NCI-H748 (cell line): ENCODE data around the gene JCHAIN.
"Not testable (repeated sequence)": the region's sequence is repeated elsewhere in the genome, so short reads cannot be mapped to it uniquely, and the experiment has no call there.

ENCODE experiments used
- DNase-seq: peaks from one replicate; lab custom pipeline; 2025; ENCODE audit not compliant: unreplicated experiment; lab: John Stamatoyannopoulos, UW

The JCHAIN gene

DNA sequence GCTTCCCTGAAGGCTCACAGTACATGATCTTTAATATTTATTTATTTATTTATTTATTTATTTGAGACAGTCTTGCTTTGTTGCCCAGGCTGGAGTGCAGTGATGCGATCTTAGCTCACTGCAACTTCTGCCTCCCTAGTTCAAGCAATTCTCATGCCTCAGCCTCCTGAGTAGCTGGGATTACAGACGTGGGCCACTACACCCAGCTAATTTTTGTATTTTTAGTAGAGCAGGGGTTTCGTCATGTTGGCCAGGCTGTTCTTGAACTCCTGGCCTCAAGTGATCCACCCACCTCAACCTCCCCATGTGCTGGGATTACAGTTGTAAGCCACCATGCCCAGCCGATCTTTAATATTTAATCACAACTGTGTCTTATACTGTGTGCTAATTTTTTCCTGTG, 15.6 kb downstream of the JCHAIN start:
- DNase-seq: not testable (repeated sequence)

DNA sequence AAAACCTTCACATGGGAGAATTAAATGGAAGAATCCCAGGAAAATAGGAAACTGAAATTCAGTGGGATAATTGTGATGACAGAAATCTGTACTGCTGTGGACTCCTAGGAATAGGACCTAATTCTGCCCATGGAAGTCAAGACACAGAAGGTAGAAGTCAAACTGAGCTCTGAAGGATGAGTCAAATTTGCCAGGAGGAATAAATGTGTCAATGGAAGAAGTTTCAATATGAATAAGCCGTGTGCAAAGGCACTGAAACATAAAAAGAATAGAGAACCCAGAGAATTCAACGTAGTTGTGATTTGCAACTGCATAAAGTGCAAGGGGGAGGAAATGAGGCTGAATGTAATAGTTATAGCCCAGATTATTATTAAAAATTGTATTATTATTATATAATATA, 26.1 kb downstream of the JCHAIN start:
- DNase-seq: no peak

DNA sequence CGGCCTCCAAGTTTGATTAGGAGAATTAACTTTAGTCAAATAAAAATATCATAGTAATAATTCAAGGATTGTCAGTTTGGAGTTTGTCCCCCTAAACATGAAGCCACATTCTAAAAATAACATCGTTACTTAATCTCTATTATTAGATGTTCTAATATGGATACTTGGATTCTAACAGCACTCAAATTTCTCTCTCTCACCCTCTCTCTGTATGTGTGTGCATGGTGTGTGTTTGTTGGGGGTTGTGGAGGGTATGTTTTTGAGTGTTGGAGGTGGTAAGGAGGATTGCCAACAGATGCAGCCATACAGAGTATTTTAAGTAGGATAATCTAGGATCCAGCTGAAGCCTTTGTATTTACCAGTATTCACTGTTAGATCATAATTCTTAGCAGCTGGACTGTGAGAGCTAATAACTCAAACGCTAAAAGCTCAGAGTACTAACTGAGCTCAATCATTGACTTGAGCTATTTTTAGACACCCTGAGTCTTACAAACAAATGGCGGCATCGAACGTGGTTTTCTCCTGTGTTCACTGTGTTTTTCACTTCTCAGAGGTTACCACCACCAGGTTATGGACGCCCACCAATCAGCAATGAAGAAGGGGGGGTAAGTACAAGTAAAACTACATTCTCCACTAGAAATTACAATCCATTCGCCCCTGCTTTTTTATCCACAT, 28.9 kb downstream of the JCHAIN start:
- DNase-seq: no peak

DNA sequence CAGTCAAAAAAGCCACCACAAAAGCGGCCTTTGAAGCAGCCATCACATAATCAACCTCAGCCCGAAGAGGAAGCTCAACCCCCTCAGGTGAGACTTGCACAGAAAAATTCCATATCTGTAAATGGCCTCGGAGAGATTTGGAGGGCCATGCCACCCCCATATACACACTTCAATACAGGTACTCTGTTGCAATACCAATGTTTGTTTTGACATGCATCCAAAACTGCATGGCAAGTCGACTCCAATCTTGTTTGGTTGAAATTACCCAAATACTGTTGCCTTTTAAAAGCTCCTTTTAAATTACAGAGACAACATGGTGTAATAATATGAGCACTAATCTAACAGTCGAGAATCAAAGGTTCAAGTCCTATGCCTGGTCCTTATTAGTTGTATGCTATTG, 31.8 kb downstream of the JCHAIN start:
- DNase-seq: no peak

DNA sequence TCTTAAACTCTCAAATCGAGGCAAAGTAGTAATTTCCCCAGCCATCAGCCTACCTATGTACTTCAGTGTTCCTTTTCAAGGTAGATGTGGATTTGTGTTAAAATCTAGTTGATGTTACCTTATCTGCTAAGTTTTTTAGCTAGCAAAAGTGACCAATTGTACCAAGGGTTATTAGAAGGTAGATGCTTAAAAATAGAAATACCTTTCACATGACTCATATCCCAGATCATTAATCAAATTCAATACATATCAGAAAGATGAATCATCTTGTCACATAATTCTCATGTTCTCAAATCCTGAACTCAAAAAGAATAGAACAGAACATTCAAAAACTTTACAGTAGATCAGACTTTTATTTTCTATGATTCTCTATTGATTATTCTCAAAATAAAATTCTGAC, 34.3 kb downstream of the JCHAIN start:
- DNase-seq: no peak

DNA sequence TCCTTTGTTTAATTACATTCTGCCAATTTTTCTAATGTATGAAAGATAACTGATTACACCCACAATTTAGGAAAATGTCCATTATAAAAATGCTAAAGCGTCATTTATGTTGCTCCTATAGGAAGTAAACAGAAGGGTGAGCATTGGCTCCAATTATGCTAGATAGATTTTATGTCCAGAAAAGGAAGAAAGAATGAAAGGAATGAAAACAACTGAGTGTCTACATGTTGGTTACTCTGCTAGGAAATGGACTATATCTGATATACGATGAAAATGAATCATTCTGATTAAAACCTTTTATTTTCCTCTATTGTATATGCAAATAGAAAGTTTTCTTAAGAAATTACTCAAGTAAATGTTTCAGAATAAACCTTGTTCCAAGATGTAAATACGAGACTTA, 36.1 kb downstream of the JCHAIN start:
- no peak for DNase-seq

DNA sequence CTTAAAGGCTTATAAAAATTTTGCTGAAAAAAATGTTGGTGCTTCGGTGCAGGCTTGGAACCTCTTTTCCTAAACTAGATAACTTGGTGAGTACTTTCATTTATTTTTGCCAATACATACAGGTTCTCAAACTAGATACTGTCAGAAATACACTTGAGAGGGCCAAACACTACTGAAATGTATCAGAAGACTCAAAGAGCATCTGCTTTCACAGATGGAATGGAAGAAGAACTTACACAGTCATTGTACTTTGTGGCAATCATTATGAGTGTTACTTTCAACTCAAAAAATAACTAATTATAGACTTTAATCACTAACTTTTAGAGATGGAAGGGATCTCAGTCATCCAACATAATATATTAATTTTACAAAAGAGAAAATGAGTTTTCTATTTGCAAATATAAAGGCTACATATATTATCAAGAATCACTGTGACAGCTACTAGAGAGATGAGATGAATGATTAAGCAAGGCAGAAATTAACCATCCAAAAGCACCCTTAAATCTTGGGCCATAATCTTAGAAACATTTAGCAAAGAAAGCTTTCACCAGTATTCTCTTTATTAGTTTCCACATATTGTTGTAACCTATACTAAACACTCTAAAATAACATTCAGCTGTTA, 36.7 kb downstream of the JCHAIN start:
- no peak for DNase-seq

DNA sequence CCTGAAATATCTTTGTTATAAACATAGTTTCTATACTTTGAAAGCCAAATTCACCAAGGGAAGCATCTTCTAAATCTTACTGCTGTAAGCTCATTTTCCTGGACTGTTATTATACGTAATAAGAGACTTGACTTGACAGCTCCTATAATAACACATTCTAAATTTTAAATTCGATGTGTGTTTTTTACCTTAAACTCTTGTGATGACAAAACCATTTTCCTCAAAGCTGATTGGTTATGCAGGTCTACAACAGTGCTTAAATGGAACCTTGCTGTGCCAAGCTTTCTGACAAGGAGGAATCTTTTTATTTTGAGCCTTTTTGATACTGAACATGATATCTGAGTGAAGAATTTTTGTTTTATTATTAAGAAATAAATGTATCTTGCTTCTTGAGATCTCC, 37.9 kb downstream of the JCHAIN start, which contains the start of gene ENAM:
Gene ENAM (plus strand): TSS at position 301 of the 400 bp plus-strand sequence. CDS start 757 bp downstream, outside the sequence.
- no peak for DNase-seq

DNA sequence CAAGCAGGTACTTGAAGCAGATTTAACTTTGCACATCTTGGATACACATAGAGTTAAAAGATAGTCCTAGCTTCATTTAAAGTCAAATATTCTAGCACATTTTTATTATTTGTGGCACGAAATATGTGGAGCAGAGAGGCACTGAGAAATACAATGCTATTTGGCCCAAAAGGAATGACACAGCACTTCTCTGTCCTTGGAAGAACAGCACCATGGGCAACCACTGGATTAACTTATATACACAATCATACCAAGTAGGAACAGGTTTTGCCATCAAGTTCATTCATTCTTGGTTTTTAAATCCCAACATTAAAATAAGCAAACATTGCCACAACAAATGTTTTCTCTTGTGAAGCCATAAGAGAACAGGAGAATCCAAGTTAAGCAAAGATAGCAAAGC, 38.7 kb downstream of the JCHAIN start:
- no peak for DNase-seq

DNA sequence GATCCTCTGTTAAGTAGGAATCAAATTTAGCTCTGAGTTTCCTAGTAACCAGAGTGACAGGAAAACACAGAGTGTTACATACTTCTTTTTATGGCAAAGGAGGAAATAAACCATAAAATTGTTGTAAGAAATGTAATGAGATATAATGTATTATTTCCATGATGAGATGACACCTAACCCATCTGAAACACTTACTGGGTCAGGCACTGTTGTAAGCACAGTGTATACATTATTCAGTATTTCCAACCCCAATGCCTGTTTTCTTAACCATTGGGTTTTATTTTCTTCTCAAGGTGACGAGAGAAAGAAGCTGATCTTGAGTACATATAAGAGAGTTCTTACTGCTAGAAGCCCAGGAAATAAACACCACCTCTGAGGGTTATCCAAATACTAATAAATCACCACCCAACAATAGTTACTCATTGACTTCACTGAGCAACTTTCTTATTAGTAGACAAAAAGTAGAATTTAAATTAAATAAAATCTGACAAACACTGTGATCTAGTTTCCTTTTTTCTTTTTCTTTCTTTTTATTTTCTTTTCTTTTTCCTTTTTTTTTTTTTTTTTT, 42.0 kb downstream of the JCHAIN start:
- DNase-seq: no peak

DNA sequence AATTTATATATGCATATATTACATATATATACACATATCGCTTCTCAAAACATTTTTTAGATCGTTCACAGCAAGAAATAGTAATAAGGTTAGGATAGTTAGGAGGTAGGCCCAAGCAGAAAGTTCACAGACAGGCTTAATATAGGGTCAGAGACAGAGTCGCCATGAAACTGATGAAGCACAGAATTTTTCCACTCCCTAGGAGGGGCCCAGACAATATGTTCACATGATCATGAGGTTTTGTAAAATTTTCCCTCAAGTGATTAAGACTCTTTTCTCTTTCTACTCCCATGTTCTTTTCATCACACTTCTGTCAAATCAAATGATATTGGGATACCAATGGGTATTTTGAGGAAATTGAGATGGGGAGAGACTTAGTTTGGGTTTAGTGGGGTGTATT, 43.0 kb downstream of the JCHAIN start:
- DNase-seq: no peak

DNA sequence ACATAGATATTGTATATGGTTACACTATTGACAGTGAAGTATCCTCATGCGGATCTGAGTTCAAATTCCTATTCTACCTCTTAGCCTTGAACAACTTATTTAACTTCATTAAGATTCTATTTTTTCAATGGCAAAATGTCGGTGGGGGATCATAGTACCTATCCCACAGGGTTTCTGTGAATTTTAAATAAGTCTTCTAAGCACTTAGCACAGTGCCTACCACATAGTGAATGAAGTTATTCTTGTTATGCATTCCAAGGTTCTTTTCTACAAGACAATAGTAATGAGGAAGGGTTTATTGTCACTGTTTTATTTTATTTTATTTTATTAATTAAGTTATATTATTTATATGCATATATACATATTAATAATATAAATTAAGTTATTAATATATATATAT, 46.5 kb downstream of the JCHAIN start:
- no peak for DNase-seq

DNA sequence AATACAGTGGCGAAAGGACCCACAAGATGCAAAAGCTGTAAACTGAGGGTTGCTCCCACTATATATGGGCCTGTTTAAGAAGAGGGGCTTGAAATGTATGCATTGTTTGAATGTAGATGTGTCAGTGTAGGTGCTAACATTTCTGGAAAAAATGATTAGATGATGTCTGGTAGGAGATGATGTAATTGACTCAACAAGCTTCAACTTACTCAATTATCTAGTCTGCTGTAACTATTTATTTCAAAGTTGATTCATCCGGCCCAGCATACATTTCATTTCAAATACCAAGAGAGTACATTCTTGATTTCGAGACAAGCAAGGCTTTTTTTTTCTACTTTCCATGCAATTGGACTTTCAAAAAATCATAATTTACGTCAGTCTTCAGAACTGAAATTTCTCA, 47.0 kb downstream of the JCHAIN start:
- no peak for DNase-seq

DNA sequence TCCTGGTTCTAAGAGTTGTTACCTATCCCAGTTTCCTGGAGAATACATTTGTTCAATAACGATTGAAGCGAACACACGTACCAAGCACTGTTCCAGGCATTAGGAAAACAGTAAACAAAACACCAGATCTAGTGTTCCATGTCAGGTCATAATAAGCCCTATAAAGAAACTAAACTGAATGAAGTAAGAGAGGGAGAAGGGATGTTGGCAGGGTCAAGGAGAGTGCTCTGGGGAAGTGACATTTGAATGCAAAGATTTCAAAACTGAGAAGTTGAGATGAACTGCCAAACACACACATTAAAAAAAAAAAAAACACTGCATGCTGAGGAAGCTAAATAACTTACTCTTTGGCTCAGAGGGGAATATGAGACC, 52.1 kb downstream of the JCHAIN start:
- no peak for DNase-seq

DNA sequence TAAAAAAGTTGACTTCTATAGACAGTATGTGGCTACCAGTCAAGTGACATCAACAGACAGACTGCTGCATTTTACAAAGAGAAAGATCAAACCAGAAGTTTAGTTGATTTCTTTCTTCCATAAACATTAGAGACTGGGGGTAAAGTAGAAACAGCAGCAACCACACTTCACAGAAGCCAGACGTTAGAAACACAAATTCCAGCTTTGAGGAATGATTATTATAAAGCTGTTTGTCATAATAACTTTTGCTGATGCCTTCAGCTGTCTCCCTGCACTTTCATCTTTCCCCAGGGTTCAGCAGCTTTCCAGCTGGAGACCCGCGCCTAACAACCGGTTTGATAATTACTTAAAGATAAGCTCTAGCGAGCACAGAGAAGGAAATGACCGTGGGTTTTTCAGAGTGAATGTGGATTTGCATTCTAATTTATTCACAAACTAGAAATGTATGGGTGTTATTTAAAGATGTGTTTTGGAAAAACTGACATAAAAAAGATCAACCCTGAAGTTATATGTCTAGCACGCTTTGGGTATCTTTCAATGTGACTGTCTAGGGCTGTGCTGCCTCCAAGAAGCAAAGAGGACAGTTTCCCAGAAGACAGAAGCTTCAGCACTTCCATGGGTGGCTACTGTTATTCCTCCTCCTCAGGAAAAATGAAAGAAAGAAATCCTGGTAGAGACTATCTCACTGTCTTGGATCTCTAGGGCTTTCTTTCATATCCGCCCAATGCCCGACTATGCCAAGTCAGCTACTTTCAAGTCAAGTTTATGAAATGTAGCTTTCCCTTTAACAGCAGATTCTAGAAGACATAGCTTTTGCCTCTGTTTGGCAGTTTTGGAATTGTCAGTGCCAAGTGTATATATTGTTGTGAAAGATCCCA, 52.8 kb downstream of the JCHAIN start:
- DNase-seq: peak; percentile 2

DNA sequence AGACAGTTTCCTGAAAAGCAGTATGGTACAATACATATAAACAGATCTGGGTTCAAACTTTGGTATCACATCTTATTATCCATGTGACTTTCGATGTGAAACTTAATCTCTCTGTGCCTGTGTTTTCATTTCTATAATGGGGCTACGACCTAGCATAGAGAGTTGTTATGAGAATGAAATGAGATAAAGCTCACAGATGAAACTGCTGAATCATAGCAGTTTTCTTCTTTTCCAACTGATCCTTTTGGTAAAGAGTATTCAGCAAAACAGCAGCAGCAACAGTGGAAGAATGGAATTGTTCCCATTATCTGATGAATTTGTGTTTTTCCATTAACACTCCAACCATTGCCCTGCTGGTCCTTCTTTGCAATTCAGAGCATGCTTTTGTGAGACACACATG, 58.0 kb downstream of the JCHAIN start:
- DNase-seq: no peak

DNA sequence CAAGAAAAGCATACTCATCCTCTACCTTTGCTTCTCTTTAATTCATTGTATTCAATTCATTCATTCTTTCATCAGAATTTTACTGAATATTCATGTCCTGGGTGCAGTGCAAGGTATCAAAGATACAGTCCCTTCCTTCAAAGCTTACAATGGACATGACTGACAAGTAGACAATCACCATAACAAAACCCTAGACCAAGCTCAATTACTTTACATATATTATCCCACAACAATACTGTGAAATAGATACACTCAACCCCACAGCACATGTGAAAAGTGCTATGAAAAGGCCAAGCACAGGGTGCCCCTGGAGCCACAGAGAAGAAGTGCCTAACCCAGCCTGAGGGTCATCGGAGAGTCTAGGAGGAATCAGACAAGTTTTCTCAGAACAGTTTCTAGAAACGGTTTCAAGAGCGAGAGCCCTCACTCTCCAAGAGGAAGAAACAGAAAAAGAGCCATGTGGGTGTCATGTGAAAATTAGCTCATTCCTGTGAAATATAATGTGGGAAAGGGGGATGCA, 58.9 kb downstream of the JCHAIN start:
- DNase-seq: no peak

DNA sequence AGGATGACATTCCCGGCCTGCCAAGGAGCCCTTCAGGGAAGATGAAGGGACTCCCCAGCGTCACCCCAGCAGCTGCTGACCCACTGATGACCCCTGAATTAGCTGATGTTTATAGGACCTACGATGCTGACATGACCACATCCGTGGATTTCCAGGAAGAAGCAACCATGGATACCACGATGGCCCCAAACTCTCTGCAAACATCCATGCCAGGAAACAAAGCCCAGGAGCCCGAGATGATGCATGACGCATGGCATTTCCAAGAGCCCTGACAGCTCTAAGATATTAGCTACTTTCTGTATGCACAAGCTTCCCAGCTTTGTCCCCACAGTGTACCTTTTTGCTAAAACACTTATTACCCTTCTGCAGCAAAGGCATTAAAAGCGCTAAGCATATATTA, 59.8 kb downstream of the JCHAIN start:
- DNase-seq: no peak
